IPS-15b (cell line): ENCODE results near the gene SNAI1.
"Not testable (repeated sequence)": the region's sequence is repeated elsewhere in the genome, so short reads cannot be mapped to it uniquely, and the experiment has no call there.

Source experiments
- H3K27me3 ChIP-seq: one replicate; pipeline ENCODE4 v1.6.1; 2013; ENCODE audit warnings: low read length; ENCODE audit not compliant: control insufficient read depth, insufficient read depth
- H3K36me3 ChIP-seq: one replicate; pipeline ENCODE4 v1.6.1; 2013; ENCODE audit warnings: low read length; ENCODE audit not compliant: control insufficient read depth, insufficient read depth
- H3K4me1 ChIP-seq: one replicate; pipeline ENCODE4 v1.6.1; 2013; ENCODE audit warnings: mild to moderate bottlenecking, low read length; ENCODE audit not compliant: control insufficient read depth, insufficient read depth
- H3K4me3 ChIP-seq: one replicate; pipeline ENCODE4 v1.5.1; 2013; ENCODE audit warnings: low read depth, low read length
- H3K9ac ChIP-seq: one replicate; pipeline ENCODE4 v1.6.1; 2013; ENCODE audit warnings: low read depth, mild to moderate bottlenecking, low read length
- H3K9me3 ChIP-seq: one replicate; pipeline ENCODE4 v1.6.1; 2013; ENCODE audit warnings: mild to moderate bottlenecking, low read length; ENCODE audit not compliant: control insufficient read depth, insufficient read depth

SNAI1 gene

DNA sequence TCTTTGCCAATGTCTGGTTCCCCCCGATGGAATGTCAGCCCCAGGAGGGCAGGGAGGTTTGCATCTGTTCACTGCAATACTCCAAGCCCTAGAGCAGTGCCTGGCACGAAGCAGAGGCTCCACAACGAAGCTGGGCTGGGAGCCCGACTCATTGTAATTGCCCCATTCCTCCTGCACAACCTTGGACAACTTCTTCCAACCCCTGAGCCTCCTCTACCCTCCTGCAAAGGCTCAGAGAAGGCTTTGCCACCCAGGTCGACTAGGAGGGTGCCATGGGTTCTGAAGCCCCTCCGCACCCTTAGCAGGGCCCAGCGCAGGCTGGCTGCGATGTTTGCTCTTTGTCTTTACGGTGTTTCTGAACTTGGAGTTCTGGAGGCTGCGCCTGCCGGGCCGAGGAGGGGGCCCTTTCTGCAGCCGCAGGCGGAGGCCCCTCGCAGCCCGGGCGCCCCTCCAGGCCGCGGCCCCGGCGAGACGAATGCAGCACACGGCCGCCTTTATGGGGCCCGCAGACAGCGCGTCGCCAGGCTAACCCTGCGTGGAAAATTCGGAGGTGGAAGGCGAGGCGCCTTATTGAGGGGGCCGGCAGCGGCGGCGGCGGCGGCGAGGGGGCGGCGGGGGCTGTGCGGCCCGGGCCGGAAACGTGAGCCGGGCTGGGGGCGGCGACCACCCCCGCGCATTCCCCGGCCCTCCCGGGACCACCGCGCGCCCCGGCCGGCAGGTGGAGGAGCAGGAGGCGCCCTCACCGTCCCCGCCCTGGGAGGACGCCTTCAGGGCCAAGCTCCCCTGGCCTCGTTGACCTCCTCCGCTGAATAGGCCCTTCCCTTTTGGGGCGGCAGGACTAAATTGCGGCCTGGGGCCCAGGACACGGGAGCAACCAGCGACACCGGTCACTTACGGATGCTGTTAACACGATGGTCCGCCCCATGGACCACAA is 27.0 kb downstream of the SNAI1 start:
- peaks cover 21% of the 10 kb centered on the region for H3K27me3 ChIP-seq
- H3K4me3 ChIP-seq: peak overlapping the region; percentile 55
- no peaks in the 10 kb centered on the region for H3K9me3 ChIP-seq
- peak overlapping the region; percentile 24 for H3K9ac ChIP-seq
- H3K36me3 ChIP-seq: no peaks in the 10 kb centered on the region
- peaks cover 4% of the 10 kb centered on the region for H3K4me1 ChIP-seq

DNA sequence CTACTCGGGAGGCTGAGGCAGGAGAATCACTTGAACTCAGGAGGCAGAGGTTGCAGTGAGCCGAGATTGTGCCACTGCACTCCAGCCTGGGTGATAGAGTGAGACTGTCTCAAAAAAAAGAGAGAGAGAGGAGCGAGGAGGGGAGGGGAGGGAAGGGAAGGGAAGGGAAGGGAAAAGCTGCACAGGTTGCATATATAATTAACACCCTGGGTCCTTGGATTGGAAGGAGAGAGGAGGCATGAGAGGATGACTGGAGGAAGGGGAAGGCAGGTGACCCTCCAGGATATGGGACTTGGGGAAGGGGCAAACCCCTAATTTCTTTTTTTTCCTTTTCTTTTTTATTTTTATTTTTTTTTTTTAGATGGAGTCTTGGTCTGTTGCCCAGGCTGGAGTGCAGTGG is 28.8 kb downstream of the SNAI1 start:
- H3K9me3 ChIP-seq, H3K4me1 ChIP-seq, H3K9ac ChIP-seq, H3K4me3 ChIP-seq, H3K36me3 ChIP-seq: not testable (repeated sequence)
- peaks cover 27% of the 10 kb centered on the region for H3K27me3 ChIP-seq

DNA sequence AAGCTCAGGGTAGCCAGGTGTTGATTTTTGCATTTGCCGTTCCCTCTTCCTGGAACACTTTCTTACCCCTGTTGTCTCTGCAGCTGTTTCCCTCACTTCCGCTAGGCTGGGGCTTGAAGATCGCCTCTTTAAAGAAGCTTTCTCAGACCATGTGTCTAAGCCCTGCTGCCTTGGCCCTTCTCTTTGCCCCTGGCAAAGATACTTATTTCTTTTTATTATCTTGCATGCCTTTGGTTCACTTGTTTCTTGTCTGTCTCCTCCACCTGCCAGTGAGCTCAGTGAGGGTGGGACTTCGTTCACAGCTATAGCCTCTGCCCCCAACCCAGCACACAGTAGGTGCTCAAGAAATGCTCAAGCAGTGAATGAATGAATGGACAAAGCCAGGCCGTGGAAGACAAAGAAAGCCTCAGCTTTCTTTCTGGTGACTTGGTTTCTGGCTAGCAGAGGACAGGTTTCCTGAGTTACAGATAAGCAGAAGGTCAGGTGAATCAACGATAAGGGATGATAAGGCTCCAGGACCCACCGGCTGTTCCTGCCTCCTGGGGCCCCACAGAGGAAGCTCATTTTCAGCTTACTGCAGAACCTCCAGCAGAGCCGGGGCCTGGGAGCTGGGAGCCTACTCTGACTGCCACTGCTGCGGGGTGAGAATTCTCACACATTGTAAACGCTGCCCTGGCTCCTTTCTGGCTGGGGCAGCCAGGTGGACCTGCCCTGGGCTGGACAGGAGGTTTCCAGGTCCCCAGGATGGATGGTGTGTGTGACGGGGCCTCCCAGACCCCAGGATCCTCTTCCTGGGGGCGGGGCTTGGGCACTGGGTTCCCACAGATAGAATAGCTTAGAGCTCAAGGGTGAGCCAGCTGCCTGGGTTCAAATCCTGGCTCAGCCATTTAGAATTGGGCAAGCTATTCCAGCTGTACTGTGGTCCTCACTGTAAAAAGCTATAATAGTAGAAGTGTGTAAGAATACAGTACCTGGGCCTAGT is 29.8 kb downstream of the SNAI1 start:
- no peaks in the 10 kb centered on the region for H3K36me3 ChIP-seq
- no peak overlapping the region for H3K4me3 ChIP-seq
- H3K9ac ChIP-seq: no peak overlapping the region
- peaks cover 29% of the 10 kb centered on the region for H3K27me3 ChIP-seq
- no peaks in the 10 kb centered on the region for H3K9me3 ChIP-seq
- peaks cover 7% of the 10 kb centered on the region for H3K4me1 ChIP-seq

DNA sequence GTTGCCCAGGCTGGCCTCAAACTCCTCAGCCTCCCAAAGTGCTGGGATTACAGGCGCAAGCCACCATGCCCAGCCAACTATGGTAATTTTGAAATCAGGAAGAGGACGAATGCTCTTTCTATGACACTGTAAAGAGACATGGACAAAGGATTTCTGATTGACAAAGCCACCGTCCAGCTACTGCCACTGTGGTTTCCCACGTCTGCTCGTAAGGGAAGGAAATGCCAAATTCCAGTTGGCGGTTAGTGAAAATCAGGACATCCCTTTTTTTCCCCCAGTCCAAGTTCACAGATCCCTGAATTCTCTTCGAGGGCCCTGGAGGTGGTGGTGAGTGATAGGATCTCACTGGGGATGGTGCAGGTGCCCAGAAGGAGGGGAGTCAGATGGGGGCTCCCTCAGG is 31.2 kb downstream of the SNAI1 start:
- Histone ChIP-seq H3K9ac (no peak overlapping the region), H3K27me3 (peaks cover 25% of the 10 kb centered on the region), H3K36me3 (no peaks in the 10 kb centered on the region), H3K4me3 (no peak overlapping the region), H3K9me3 (no peaks in the 10 kb centered on the region), H3K4me1 (peaks cover 7% of the 10 kb centered on the region)

DNA sequence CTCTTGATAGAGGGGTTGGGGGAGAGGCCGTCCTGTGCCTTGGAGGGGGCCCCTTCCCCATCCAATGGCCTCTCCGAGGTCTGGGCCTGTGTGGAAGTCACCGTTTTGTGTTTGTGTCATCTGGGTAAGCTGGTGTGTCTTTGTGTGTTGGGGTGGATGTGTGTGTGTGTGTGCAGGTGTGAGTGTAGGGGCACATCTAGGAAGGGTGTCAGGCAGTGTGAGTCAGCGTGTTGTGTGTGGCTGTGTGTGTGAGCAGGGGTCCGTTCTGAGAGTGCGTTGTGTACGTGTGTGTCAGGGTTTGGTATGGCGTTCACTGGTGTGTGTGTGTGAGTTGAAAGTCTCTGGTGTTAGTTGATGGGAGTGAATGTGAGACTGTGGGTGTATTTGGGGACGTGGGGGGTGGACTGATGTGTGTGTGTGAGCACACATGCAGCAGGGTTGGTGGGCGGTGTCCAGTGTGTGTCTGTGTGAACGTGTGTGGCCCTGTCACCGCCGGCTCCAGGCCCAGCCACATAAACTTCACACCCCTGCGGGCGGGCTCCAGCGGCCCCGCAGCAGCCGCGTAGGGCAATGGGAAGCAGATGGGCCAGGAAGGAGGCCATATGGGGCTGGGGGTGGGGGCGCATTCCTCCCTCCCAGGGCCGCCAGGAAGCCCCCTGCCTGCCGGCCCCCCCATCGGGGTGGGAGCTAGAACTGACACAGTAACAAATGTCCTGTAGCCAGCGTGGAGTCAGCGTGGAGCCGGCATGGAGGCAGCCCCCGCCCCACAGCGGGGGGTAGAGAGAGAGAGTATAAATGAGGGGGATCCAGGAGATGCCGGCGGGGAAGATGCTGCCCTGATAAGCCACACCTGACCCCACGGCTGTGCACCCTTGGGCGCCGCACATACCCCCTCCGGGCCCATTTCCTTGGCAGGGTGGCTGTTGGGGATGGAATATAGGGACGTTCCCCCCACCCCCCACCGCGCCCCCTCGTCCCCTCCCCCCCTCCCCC is 32.1 kb downstream of the SNAI1 start:
- Histone ChIP-seq H3K9me3 (no peaks in the 10 kb centered on the region), H3K9ac (no peak overlapping the region), H3K4me3 (no peak overlapping the region), H3K27me3 (peaks cover 22% of the 10 kb centered on the region), H3K36me3 (no peaks in the 10 kb centered on the region), H3K4me1 (peaks cover 5% of the 10 kb centered on the region)

DNA sequence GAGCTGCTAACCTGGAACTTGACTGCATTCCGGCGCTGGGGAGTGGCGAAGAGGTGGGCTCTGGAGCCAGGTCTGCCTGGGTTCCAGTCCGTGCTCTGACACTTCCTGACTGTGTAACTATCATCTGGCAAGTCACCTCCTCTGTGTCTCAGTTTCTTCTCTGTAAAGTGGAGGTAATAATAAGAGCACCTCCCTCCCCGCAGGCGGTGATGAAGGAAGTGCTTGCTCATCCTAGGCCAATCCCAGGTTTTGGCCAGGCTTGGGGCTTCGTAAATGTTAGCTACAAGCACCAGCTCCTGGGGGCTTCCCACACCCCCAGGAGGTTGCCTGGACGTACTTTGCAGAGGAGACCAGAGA is 32.8 kb downstream of the SNAI1 start:
- no peak overlapping the region for H3K4me3 ChIP-seq
- no peaks in the 10 kb centered on the region for H3K9me3 ChIP-seq
- H3K27me3 ChIP-seq: peaks cover 17% of the 10 kb centered on the region
- H3K36me3 ChIP-seq: no peaks in the 10 kb centered on the region
- no peak overlapping the region for H3K9ac ChIP-seq
- peaks cover 5% of the 10 kb centered on the region for H3K4me1 ChIP-seq

DNA sequence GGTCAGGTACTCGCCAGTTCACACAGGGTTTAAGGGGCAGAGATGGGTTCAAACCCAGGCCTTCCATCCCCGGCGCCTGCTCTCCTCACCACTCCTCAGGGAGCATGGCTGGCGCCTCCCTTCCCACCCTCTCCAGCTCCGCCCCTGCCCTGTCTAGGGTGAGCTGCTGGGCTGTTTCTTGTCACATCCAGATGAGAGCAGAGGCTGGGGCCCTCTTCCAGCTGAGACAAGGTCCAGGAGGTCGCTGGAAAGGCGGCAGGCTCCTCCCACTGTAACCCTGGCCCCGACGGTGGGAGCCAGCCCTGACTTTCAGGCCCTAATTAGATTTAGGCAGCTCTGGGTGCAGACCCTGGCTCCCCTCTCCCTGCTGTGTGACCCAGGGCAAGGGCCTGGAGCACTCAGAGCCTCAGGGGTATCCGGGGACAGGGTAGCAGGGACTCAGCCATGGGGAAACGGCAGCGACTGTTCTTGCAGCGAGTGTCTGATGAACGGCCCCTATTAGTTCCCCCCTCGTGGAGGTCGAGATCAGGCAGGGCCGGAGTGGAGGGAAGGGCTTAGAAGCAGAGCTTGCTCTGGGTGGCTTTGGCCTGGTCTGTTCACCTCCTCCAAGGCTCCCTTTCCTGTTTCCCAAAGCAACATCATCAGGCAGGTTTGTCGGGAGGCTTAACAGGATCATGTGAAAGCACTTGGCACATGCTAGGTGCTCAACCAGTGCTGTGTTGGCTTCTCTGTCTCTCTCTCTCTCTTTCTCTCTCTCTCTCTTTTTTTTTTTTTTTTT is 33.4 kb downstream of the SNAI1 start:
- Histone ChIP-seq H3K9ac (no peak overlapping the region), H3K4me3 (no peak overlapping the region), H3K27me3 (peaks cover 13% of the 10 kb centered on the region), H3K4me1 (peaks cover 5% of the 10 kb centered on the region), H3K36me3 (no peaks in the 10 kb centered on the region), H3K9me3 (no peaks in the 10 kb centered on the region)

DNA sequence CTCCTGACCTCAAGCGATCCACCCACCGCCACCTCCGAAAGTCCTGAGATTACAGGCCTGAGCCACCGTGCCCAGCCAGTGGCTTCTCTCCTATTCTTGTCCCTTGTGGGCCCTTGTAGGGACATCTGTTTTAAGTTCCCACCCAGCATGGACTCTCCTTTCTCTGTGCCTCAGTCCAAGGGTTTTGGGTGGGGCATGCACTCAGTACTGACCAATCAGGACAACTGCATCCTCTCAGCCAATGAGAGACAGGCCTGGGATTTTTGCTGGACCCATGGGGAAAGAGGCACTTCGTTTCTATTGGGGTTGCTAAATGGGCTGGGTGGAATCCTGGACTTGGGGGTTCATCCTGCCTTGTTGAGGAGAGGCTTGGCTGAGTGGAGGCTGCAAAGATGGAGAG is 34.4 kb downstream of the SNAI1 start:
- peaks cover 5% of the 10 kb centered on the region for H3K4me1 ChIP-seq
- no peaks in the 10 kb centered on the region for H3K36me3 ChIP-seq
- no peak overlapping the region for H3K4me3 ChIP-seq
- H3K27me3 ChIP-seq: peaks cover 13% of the 10 kb centered on the region
- no peak overlapping the region for H3K9ac ChIP-seq
- H3K9me3 ChIP-seq: no peaks in the 10 kb centered on the region

DNA sequence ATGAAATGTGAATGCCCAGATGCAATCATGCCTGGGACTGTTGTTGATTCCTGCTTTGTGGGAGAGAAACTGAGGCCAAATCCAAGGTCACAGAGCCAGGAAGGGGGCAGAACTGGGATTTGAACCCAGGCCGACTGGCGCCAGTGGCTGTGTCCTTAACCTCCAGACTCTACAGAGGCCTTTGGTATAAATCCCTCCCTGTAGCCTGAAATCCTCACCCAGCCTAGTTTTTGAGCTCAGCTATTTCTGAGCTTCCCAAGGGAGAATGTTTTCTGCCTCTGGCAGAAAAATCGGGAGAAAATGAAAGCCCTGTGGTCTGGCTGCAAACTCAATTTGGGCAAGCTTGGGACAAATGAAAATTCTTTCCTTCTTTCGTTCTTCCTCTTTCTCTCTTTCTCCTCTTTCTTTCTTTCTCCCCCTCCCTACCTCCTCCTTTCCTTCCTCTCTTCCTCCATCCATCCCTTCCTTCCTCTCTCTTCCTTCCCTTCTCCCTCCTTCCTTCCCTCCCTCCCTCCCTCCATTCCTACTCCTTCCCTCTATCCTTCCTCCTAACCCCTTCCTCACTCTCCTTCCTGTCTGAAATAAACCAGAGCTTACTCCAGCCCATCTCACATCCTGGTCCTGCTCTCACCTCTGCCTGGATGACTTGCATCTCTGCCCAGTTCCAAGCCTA is 34.9 kb downstream of the SNAI1 start:
- Histone ChIP-seq H3K4me3 (no peak overlapping the region), H3K9ac (no peak overlapping the region), H3K27me3 (peaks cover 13% of the 10 kb centered on the region), H3K36me3 (no peaks in the 10 kb centered on the region), H3K4me1 (peaks cover 5% of the 10 kb centered on the region), H3K9me3 (no peaks in the 10 kb centered on the region)

DNA sequence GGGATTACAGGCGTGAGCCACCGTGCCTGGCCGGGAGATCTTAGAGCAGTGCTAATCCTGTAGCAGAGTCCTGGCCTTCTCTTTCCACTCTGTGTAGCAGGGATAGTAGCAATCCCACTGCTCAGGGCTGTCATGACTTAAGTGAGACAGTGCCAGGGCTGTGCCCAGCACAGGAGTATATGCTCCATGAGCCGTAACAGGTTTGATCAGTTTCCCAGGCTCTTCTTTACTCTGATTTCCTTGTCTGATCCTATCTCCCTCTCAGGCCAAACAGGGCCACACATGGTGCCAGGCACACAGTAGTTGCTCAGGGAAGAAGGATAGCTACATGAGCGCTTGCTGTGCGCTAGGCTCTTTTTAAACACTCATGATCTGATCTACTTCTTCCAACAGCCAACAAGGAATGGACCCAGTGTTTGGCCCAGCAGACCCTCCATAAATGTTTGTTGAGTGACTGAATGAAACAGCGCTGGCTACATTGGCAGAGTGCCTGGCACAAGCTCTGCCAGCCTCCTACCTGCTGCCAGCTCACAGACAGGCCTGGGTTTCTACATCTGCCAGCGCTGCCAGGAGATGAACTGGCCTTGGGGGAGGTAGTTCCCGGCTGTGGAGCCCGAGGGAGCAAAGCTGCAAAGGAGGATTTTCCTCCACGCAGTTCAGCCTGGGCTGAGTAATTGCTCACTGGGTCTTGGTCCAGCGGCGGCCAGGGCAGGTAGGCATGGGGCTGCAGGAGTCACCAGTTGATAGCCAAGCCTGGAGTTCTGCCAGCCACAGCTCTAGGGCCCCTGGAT is 36.9 kb downstream of the SNAI1 start:
- H3K36me3 ChIP-seq: no peaks in the 10 kb centered on the region
- no peak overlapping the region for H3K4me3 ChIP-seq
- H3K9me3 ChIP-seq: no peaks in the 10 kb centered on the region
- no peak overlapping the region for H3K9ac ChIP-seq
- H3K27me3 ChIP-seq: peaks cover 9% of the 10 kb centered on the region
- peaks cover 4% of the 10 kb centered on the region for H3K4me1 ChIP-seq
